Right lobe of liver (tissue), 4 donors: ENCODE results near the gene HAL.

Source experiments
- CTCF ChIP-seq, 4 donors: fragments of 200-600 bp in 3 of 4; fragments of 450-650 bp in 1 of 4; IDR thresholded peaks; one replicate each; pipeline versions ENCODE4 v1.5.1 to v1.8.0; 2016 to 2022; ENCODE audit warnings: antibody characterized with exemption in 4 of 4, mild to moderate bottlenecking in 2 of 4
- POLR2A ChIP-seq: fragments of 450-650 bp; IDR thresholded peaks from one replicate; pipeline ENCODE4 v1.6.1; 2017; ENCODE audit warnings: antibody characterized with exemption, mild to moderate bottlenecking
- donor health status: DM: no; HTN: no; CAD: no.
- donor health status: DM: no; HTN: no; CAD: no.
- donor health status: DM: no; HTN: yes; CAD: no.

- TF ChIP-seq POLR2A, result no peak
- no peak for TF ChIP-seq CTCF (IDR thresholded peaks at IDR 0.05)
These were observed 28.8 kb downstream of the HAL start for GRCh38 chr12:95967301-95967700.
